Adrenal gland (tissue), 12 donors: ENCODE results near the gene BRPF3. TPM values are rescaled to one million over a fixed set of nuclear protein-coding genes. Genes with fewer than 3 reads are reported as not detected.
A peak's percentile ranks its signal among the peaks of the same experiment; 100 is the strongest.

ENCODE experiments used
- DNase-seq, 7 donors: peaks; one replicate each; pipeline ENCODE4 v3.0.0-alpha.2; 2019 to 2020
- H3K27ac ChIP-seq, 5 donors: fragments of 200-600 bp; sonication (generic) in 4 of 5; 1 replicate in 3 of 5; 2 replicates in 2 of 5; pipeline versions ENCODE4 v1.5.1 to v1.8.0; 2016 to 2020; ENCODE audit warnings: mild to moderate bottlenecking in 1 of 5
- H3K27me3 ChIP-seq: fragments of 200-600 bp; 2 replicates; pipeline ENCODE4 v1.8.0; 2021
- H3K36me3 ChIP-seq, 2 donors: fragments of 200-600 bp; replicated peaks in 1 of 2; 1 replicate in 1 of 2; 2 replicates in 1 of 2; pipeline versions ENCODE4 v1.5.1 to v1.8.0; 2018 to 2022
- H3K4me1 ChIP-seq, 2 donors: fragments of 200-600 bp; replicated peaks in 1 of 2; 1 replicate in 1 of 2; 2 replicates in 1 of 2; pipeline versions ENCODE4 v1.5.1 to v1.8.0; 2018 to 2021
- H3K4me3 ChIP-seq, 4 donors: fragments of 200-600 bp; sonication (generic) in 3 of 4; one replicate each; pipeline ENCODE4 v1.5.1; 2016 to 2018
- H3K9me3 ChIP-seq, 3 donors: fragments of 200-600 bp; sonication (generic) in 1 of 3; replicated peaks in 1 of 3; 1 replicate in 2 of 3; 2 replicates in 1 of 3; pipeline versions ENCODE4 v1.5.1 to v1.8.0; 2016 to 2021
- POLR2A ChIP-seq, 2 donors: fragments of 450-650 bp; IDR thresholded peaks; one replicate each; pipeline ENCODE4 v1.6.1; 2017; ENCODE audit warnings: antibody characterized with exemption in 2 of 2, mild to moderate bottlenecking in 2 of 2, moderate library complexity in 1 of 2
- WGBS, 4 donors: extraction: QIAGEN DNeasy Blood & Tissue Kit in 2 of 4; methylation state at CpG; one replicate each; pipeline versions ENCODE4 v1.1.5 to v1.1.7; 2013 to 2017; 5-methylcytosine and 5-hydroxymethylcytosine counted together
- intact Hi-C, 2 donors: fragments of 100-400 bp; cut with DNase I; formaldehyde crosslinking; loops; one replicate each; pipeline versions ENCODE4 v1.14.1 to v1.15.0; 2022 to 2023
- polyA plus RNA-seq, 3 donors: library from polyadenylated mRNA; stranded (reverse); fragments of 200-250 nt in 2 of 3; fragments of 350-450 nt in 1 of 3; fragmentation: Illumina TruSeq in 1 of 3; extraction: RNeasy Lipid Tissue Mini Kit (QIAGEN cat#74804) in 1 of 3; gene quantifications; one replicate each; pipeline ENCODE4 v1.2.3, GENCODE V29; 2013 to 2014
- total RNA-seq, 9 donors: library from RNA; depleted of rRNA in 4 of 9; stranded (reverse); fragments of >200 nt in 4 of 9; fragments of 120-200 nt in 1 of 9; fragmentation: NEBNext Ultra II Directional in 1 of 9; extraction: Animal tissue kit (Norgen Biotek cat#: 25700) in 1 of 9; gene quantifications; one replicate each; pipeline versions ENCODE4 v1.1.0 to v1.2.4, GENCODE V29; 2013 to 2023
- TF ChIP-seq, protein P1 (sequence below), 6 experiments: fragments of 450-650 bp in 4 of 6; fragments of 200-600 bp in 2 of 6; sonication (generic) in 1 of 6; IDR thresholded peaks; 1 replicate in 5 of 6; 2 replicates in 1 of 6; pipeline versions ENCODE4 v1.5.1 to v1.8.0; 2016 to 2021; ENCODE audit warnings: antibody characterized with exemption in 6 of 6, mild to moderate bottlenecking in 2 of 6, moderate library complexity in 1 of 6
- donor health status: healthy with polysubstance abuse.
- donor health status: Bipolar disorder and iron deficiency.
- donor health status: DM: yes; HTN: yes; CAD: no.
- donor health status: DM: no; HTN: no; CAD: no.
- donor health status: DM: no; HTN: no; CAD: no.
- donor health status: DM: yes; HTN: yes; CAD: no.

Gene BRPF3
- total and polyA plus RNA-seq, 12 donors: 9.8 to 111 (median 53.4) TPM

DNA sequence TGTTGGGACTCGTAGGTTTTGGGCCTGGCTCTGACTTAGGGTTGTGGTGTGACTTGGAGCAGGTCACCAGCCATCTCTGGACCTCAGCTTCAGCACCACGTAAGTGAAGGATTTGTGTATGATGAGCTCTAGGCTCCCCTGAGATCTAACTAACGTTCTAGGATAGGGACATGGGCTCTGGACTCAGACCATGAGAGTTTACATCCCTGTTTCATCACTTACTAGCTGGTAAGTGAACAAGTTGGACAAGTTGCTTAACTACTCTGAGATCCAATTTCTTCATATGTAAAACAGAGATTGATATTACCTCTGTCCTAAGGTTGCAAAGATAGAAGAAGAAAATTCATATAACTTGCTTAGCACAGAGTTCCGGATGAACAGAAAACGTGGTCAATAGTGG is 53.0 kb downstream of the BRPF3 start:
- intact Hi-C loops: no loop called here
- no peaks in the 10 kb centered on the region for H3K9me3 ChIP-seq
- no peak overlapping the region for H3K4me3 ChIP-seq
- TF ChIP-seq POLR2A (IDR thresholded peaks at IDR 0.05): no peak
- TF ChIP-seq, protein P1, sequence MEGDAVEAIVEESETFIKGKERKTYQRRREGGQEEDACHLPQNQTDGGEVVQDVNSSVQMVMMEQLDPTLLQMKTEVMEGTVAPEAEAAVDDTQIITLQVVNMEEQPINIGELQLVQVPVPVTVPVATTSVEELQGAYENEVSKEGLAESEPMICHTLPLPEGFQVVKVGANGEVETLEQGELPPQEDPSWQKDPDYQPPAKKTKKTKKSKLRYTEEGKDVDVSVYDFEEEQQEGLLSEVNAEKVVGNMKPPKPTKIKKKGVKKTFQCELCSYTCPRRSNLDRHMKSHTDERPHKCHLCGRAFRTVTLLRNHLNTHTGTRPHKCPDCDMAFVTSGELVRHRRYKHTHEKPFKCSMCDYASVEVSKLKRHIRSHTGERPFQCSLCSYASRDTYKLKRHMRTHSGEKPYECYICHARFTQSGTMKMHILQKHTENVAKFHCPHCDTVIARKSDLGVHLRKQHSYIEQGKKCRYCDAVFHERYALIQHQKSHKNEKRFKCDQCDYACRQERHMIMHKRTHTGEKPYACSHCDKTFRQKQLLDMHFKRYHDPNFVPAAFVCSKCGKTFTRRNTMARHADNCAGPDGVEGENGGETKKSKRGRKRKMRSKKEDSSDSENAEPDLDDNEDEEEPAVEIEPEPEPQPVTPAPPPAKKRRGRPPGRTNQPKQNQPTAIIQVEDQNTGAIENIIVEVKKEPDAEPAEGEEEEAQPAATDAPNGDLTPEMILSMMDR (IDR thresholded peaks at IDR 0.05): no peak
- H3K27me3 ChIP-seq: no peaks in the 10 kb centered on the region
- no peaks in the 10 kb centered on the region for H3K36me3 ChIP-seq
- no peak for DNase-seq
- H3K27ac ChIP-seq: peak overlapping the region in 2 of 5 donors; percentile 18 to 59
- 62 to 81% (median 77%) methylated on average over 5 of the region's 5 CpGs for WGBS, 4 donors
- H3K4me1 ChIP-seq: peaks cover 0 to 25% of the 10 kb centered on the region in 2 donors

DNA sequence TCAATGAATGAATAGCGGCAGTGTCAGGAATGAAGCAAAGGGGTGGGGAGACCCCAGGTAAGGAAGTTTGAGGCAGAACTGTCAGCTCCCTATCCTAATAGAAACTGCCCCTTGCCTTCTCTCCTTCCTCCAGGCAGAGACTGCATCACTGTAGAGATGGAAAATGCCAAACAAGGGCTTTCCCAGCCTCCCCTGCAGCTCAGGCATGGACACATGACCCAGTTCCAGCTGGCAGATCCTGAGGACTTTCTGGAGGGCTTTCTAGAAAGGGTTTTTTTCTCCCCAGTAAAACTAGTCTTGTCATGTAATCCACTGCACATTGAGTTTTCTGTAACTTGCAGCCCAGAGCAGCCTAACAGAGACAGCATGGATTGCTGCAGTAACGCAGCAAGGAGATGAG is 55.5 kb downstream of the BRPF3 start:
- no peak for DNase-seq
- no peaks in the 10 kb centered on the region for H3K27me3 ChIP-seq
- no peaks in the 10 kb centered on the region for H3K9me3 ChIP-seq
- H3K27ac ChIP-seq: no peak overlapping the region
- peaks cover 0 to 15% of the 10 kb centered on the region in 2 donors for H3K4me1 ChIP-seq
- no peak overlapping the region for H3K4me3 ChIP-seq
- intact Hi-C loops: no loop called here
- H3K36me3 ChIP-seq: no peaks in the 10 kb centered on the region
- TF ChIP-seq, protein P1 (IDR thresholded peaks at IDR 0.05): no peak
- no peak for TF ChIP-seq POLR2A (IDR thresholded peaks at IDR 0.05)
- WGBS, 4 donors: 96 to 100% (median 97%) methylated on average over 2 of the region's 2 CpGs

DNA sequence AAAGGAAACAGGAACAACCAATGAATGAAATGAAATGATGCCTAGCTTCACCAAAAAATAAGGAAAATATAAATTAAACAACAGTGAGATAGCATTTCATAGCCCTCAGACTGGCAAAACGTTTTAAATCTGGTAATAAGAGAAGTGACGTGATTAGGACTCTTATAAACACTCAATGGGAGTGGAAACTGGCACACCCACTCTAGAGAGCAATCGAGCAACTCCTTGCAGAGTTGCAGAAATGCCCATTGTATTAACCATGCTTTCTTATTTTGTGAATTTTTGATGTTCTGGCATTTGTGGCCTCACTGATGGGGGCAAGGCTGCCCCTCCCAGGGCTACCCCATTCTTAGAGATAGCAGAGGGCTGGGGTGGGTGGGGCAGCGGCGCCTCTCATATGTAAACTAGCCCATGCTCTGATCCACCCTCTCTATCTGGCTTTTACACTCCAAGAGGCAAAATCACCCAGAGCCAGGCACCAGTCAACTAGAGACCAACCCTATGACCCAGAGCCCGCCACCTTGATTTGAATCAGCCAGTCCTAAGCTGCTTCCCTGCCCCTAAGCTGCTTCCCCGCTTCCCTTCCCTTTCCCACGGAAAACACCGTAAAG is 67.0 kb downstream of the BRPF3 start:
- Histone ChIP-seq H3K36me3 (no peaks in the 10 kb centered on the region), H3K4me3 (no peak overlapping the region), H3K4me1 (no peaks in the 10 kb centered on the region), H3K27me3 (no peaks in the 10 kb centered on the region), H3K9me3 (no peaks in the 10 kb centered on the region), H3K27ac (no peak overlapping the region)
- intact Hi-C loops: no loop called here
- DNase-seq: no peak
- 86 to 90% (median 87%) methylated on average over 9 of the region's 9 CpGs for WGBS, 4 donors
- TF ChIP-seq, protein P1 (IDR thresholded peaks at IDR 0.05): no peak
- no peak for TF ChIP-seq POLR2A (IDR thresholded peaks at IDR 0.05)

DNA sequence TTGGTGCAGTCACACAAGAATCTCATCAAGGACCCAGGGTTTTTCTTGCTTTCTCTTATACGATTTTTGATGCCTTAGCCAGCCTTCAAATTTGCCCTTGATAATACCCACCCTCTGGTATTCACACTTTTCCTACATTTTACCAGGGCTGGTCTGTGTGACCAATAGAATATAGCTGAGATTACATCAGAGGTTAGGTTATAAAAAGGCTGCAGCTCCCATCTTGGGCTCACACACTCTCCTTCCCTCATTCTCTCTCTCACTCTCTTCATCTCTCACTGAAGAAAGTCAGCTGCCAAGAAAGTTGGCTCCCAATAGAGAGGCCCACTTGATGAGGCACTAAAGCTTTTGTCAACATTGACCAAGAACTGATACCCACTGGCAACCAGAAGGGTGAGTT is 69.2 kb downstream of the BRPF3 start:
- no peak for DNase-seq
- Histone ChIP-seq H3K27me3 (no peaks in the 10 kb centered on the region), H3K36me3 (no peaks in the 10 kb centered on the region), H3K9me3 (no peaks in the 10 kb centered on the region), H3K4me3 (no peak overlapping the region), H3K27ac (no peak overlapping the region), H3K4me1 (no peaks in the 10 kb centered on the region)
- 52 to 73% (median 63%) methylated on average over 1 of the region's 1 CpG for WGBS, 4 donors
- TF ChIP-seq, protein P1 (IDR thresholded peaks at IDR 0.05): no peak
- no peak for TF ChIP-seq POLR2A (IDR thresholded peaks at IDR 0.05)
- intact Hi-C loops: no loop called here
